ENCODE measurements around the gene SGCB. TPM values are rescaled to one million over a fixed set of nuclear protein-coding genes. Genes with fewer than 3 reads are reported as not detected.
A peak's percentile ranks its signal among the peaks of the same experiment; 100 is the strongest.

The SGCB gene
- total RNA-seq, 1 donor, result 37.6 TPM

- TF ChIP-seq CTCF (IDR thresholded peaks at IDR 0.05; ENCODE audit: insufficient read depth, low read depth, low read length), result no peak
- no peak for DNase-seq (ENCODE audit: low read depth)
Measured at GRCh38 chr4:52006887-52007286, 31.2 kb downstream of the SGCB start.

GRCh38 chr4:52005604-52006273 is 32.4 kb downstream of the SGCB start:
- TF ChIP-seq CTCF (IDR thresholded peaks at IDR 0.05; ENCODE audit: insufficient read depth, low read depth, low read length), result no peak
- DNase-seq (ENCODE audit: low read depth), result no peak

More at GRCh38 chr4:52006887-52007286, 31.2 kb downstream of the SGCB start:
- no peak overlapping the region for H3K4me3 ChIP-seq (ENCODE audit: low read depth, low read length)

GRCh38 chr4:52004414-52004813 is 33.7 kb downstream of the SGCB start:
- no peak for TF ChIP-seq CTCF (IDR thresholded peaks at IDR 0.05; ENCODE audit: insufficient read depth, low read depth, low read length)
- DNase-seq (ENCODE audit: low read depth), result no peak
- no peak overlapping the region for H3K4me3 ChIP-seq (ENCODE audit: low read depth, low read length)

More at GRCh38 chr4:52005604-52006273, 32.4 kb downstream of the SGCB start:
- no peak overlapping the region for H3K4me3 ChIP-seq (ENCODE audit: low read depth, low read length)

- DNase-seq (ENCODE audit: low read depth), result peak; percentile 5
- no peak for TF ChIP-seq CTCF (IDR thresholded peaks at IDR 0.05; ENCODE audit: insufficient read depth, low read depth, low read length)
- H3K4me3 ChIP-seq (ENCODE audit: low read depth, low read length), result no peak overlapping the region
Measured at GRCh38 chr4:52001616-52002015, 36.5 kb downstream of the SGCB start.

GRCh38 chr4:51999250-51999649 is 38.8 kb downstream of the SGCB start:
- no peak overlapping the region for H3K4me3 ChIP-seq (ENCODE audit: low read depth, low read length)
- no peak for TF ChIP-seq CTCF (IDR thresholded peaks at IDR 0.05; ENCODE audit: insufficient read depth, low read depth, low read length)
- no peak for DNase-seq (ENCODE audit: low read depth)

- H3K4me3 ChIP-seq (ENCODE audit: low read depth, low read length), result no peak overlapping the region
- no peak for DNase-seq (ENCODE audit: low read depth)
- no peak for TF ChIP-seq CTCF (IDR thresholded peaks at IDR 0.05; ENCODE audit: insufficient read depth, low read depth, low read length)
Measured at GRCh38 chr4:51998837-51999236, 39.3 kb downstream of the SGCB start.

- no peak for TF ChIP-seq CTCF (IDR thresholded peaks at IDR 0.05; ENCODE audit: insufficient read depth, low read depth, low read length)
- H3K4me3 ChIP-seq (ENCODE audit: low read depth, low read length), result no peak overlapping the region
- no peak for DNase-seq (ENCODE audit: low read depth)
Measured at GRCh38 chr4:51997647-51998046, 40.5 kb downstream of the SGCB start.
